CD4-positive, alpha-beta memory T cell (primary cell): Measurements from ENCODE around the gene GPR132. TPM values are rescaled to one million over a fixed set of nuclear protein-coding genes. Genes with fewer than 3 reads are reported as not detected.
A peak's percentile ranks its signal among the peaks of the same experiment; 100 is the strongest.

Experiments used
- CTCF ChIA-PET: fragments of 350-600 bp; sonication (Branson Sonifier 250); formaldehyde crosslinking; loops from one replicate; lab custom pipeline; 2021; ENCODE audit warnings: inconsistent platforms; ENCODE audit not compliant: partially characterized antibody; lab: Charles Lee
- POLR2A ChIA-PET: fragments of 350-600 bp; sonication (Branson Sonifier 250); formaldehyde crosslinking; loops from one replicate; lab custom pipeline; 2021; ENCODE audit not compliant: partially characterized antibody; lab: Charles Lee
- DNase-seq, 5 donors: peaks; one replicate each; pipeline versions ENCODE4 v3.0.0 to v3.0.0-alpha.2; 2020 to 2022; ENCODE audit warnings: mixed read lengths in 1 of 5
- H3K27ac ChIP-seq: one replicate; pipeline ENCODE4 v1.7.0; 2013; ENCODE audit warnings: low read depth, low read length
- H3K27me3 ChIP-seq: 2 replicates; pipeline ENCODE4 v1.7.0; 2013; ENCODE audit warnings: mild to moderate bottlenecking, low read length, moderate library complexity; ENCODE audit not compliant: insufficient read depth
- H3K36me3 ChIP-seq: 2 replicates; pipeline ENCODE4 v1.7.0; 2013; ENCODE audit warnings: mild to moderate bottlenecking, low read length, moderate library complexity; ENCODE audit not compliant: insufficient read depth
- H3K4me1 ChIP-seq: 2 replicates; pipeline ENCODE4 v1.7.0; 2013; ENCODE audit warnings: mild to moderate bottlenecking, low read length, moderate library complexity; ENCODE audit not compliant: insufficient read depth
- H3K4me3 ChIP-seq, 2 donors: one replicate each; pipeline ENCODE4 v1.7.0; 2013; ENCODE audit warnings: low read length in 2 of 2, mild to moderate bottlenecking in 1 of 2
- H3K9me3 ChIP-seq, 2 donors: one replicate each; pipeline ENCODE4 v1.7.0; 2013; ENCODE audit warnings: low read length in 2 of 2, control low read depth in 1 of 2; ENCODE audit not compliant: control insufficient read depth in 1 of 2
- H3K27ac Mint-ChIP-seq, 7 donors: one replicate each; pipeline ENCODE4 v1.8.0; 2020 to 2021; ENCODE audit warnings: mixed read lengths in 7 of 7, mild to moderate bottlenecking in 6 of 7, inconsistent platforms in 3 of 7, moderate library complexity in 3 of 7
- H3K27me3 Mint-ChIP-seq, 2 donors: one replicate each; pipeline ENCODE4 v1.8.0; 2020 to 2021; ENCODE audit warnings: mixed read lengths in 2 of 2
- H3K36me3 Mint-ChIP-seq, 2 donors: one replicate each; pipeline ENCODE4 v1.8.0; 2020 to 2021; ENCODE audit warnings: mixed read lengths in 2 of 2, inconsistent platforms in 1 of 2, mild to moderate bottlenecking in 1 of 2
- H3K4me1 Mint-ChIP-seq, 4 donors: one replicate each; pipeline ENCODE4 v1.8.0; 2020 to 2021; ENCODE audit warnings: mixed read lengths in 4 of 4, mild to moderate bottlenecking in 1 of 4
- H3K4me3 Mint-ChIP-seq, 8 donors: one replicate each; pipeline ENCODE4 v1.8.0; 2020 to 2021; ENCODE audit warnings: mixed read lengths in 8 of 8, mild to moderate bottlenecking in 7 of 8, moderate library complexity in 6 of 8, inconsistent platforms in 3 of 8
- H3K9me3 Mint-ChIP-seq, 8 donors: one replicate each; pipeline ENCODE4 v1.8.0; 2020 to 2021; ENCODE audit warnings: mixed read lengths in 8 of 8, mild to moderate bottlenecking in 5 of 8, inconsistent platforms in 3 of 8, moderate library complexity in 1 of 8
- intact Hi-C: fragments of 100-400 bp; cut with micrococcal nuclease; formaldehyde crosslinking; loops from one replicate; pipeline ENCODE4 v1.15.1; 2023
- polyA plus RNA-seq, 2 donors: library from polyadenylated mRNA; unstranded; fragments of 300-500 nt; fragmentation: Illumina TruSeq; gene quantifications; one replicate each; pipeline ENCODE4 v1.2.3, GENCODE V29; 2021
- total RNA-seq, 2 experiments: library from RNA; stranded (reverse); gene quantifications; one replicate each; pipeline ENCODE4 v1.2.3, GENCODE V29; 2021

Gene GPR132
- total and polyA plus RNA-seq, 4 experiments from 2014 or later = 4.9 to 49.2 (median 43.7) TPM

DNA sequence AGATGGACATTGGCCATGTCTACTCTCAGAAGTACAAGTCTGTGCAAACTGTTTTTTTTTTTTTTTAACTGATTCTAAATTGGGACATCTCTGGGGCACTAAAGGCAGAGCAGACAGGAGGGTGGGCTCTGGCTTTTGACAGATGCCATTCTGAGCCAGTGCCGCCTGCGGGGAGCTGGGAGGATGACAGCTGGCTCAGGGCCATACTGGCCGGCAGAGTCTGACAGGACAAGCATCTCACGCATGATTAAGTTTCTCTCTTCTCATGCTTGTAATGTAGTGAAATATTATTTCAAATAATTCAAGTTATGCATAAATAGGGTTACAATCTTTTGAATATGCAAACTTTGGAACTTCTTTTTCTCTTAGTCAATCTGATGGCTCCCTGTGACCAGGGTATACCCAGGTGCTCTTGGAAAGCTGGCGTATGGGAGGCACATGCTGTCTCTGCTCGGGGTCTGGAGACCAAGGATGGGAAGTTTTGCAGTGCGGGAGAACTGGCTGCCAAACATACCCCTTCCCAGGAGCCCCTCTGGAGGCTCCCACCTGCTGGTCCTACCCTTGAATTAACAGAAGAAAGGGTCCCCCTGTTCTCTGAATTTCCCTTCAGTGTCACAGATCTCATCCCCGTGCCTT lies 52.0 kb downstream of the GPR132 start:
- Histone ChIP-seq H3K27me3 (no peaks in the 10 kb centered on the region), H3K9me3 (no peaks in the 10 kb centered on the region), H3K4me3 (no peak overlapping the region), H3K36me3 (peaks cover 28% of the 10 kb centered on the region), H3K27ac (peak overlapping the region; percentile 4), H3K4me1 (peaks cover 60% of the 10 kb centered on the region)
- peaks cover 11 to 30% of the 10 kb centered on the region in 2 donors for H3K36me3 Mint-ChIP-seq
- peak overlapping the region in 1 of 8 donors; percentile 38 for H3K4me3 Mint-ChIP-seq
- ChIA-PET CTCF (interaction anchor here (1.5 to 2.0 kb wide), 2 partner anchors 31 to 40 kb away, joined by 3 to 6 read pairs; no protein-coding TSS in a partner anchor), POLR2A (no interaction called here)
- peak overlapping the region; percentile 36 to 91 (median 75) for H3K27ac Mint-ChIP-seq
- no peaks in the 10 kb centered on the region for H3K9me3 Mint-ChIP-seq
- intact Hi-C loops = loop anchor here (5.0 kb wide), 1 partner anchor 36 kb away; the partner anchor contains the start of gene AHNAK2
- no peaks in the 10 kb centered on the region for H3K27me3 Mint-ChIP-seq
- no peak for DNase-seq
- H3K4me1 Mint-ChIP-seq = peaks cover 50 to 65% (median 56%) of the 10 kb centered on the region in 4 donors

DNA sequence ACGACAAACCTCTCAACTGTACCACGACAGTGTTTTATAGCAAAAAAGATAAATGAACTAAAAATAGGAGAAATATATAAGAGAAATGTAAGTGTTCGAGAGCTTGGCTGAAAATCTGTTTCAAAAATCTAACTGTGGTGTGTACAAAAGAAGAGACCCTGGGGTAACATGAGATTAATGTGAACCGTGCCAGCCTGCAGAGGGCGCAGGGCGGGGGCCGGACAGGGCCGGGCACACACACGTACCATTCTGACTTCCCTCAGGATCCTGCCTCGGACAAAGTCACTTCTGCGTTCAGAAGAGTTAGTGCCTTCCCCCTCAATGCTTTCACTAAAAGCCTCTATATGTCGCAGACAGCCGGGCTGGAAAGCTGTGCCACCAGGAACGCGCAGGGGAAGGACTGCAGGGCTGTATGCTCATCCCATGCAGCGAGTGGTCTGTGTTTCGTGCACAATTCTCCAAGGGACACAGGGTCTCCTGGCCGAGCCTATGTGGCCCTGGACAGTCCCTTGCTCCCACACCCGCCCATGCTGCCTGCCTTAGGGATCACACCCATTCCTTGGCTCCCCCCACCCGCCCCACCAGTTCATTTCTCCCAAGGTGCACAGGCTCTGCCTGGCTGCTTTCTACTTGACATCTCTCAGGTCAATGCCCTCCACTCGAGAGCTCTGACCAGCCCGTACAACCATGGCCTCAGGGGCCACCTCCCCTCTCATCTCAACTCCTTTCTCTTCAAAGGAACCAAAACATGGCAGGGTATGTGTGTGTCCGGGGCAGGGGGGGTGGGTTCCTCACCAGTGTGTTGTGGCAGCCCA lies 52.9 kb downstream of the GPR132 start:
- peaks cover 44 to 56% (median 50%) of the 10 kb centered on the region in 4 donors for H3K4me1 Mint-ChIP-seq
- no peaks in the 10 kb centered on the region for H3K9me3 Mint-ChIP-seq
- POLR2A ChIA-PET = no interaction called here
- H3K36me3 Mint-ChIP-seq = peaks cover 11 to 35% of the 10 kb centered on the region in 2 donors
- Histone ChIP-seq H3K4me1 (peaks cover 51% of the 10 kb centered on the region), H3K27me3 (no peaks in the 10 kb centered on the region), H3K9me3 (no peaks in the 10 kb centered on the region), H3K4me3 (no peak overlapping the region), H3K27ac (no peak overlapping the region), H3K36me3 (peaks cover 32% of the 10 kb centered on the region)
- intact Hi-C loops = loop anchor here (1.0 to 5.0 kb wide), 2 partner anchors 33 to 35 kb away; partner anchors contain the start of gene AHNAK2
- H3K4me3 Mint-ChIP-seq = no peak overlapping the region
- CTCF ChIA-PET = interaction anchor here (2.0 kb wide), 1 partner anchor 32 kb away, joined by 6 read pairs; no protein-coding TSS in a partner anchor
- no peaks in the 10 kb centered on the region for H3K27me3 Mint-ChIP-seq
- DNase-seq = no peak
- H3K27ac Mint-ChIP-seq = peak overlapping the region in 6 of 7 donors; percentile 23 to 70 (median 41)

DNA sequence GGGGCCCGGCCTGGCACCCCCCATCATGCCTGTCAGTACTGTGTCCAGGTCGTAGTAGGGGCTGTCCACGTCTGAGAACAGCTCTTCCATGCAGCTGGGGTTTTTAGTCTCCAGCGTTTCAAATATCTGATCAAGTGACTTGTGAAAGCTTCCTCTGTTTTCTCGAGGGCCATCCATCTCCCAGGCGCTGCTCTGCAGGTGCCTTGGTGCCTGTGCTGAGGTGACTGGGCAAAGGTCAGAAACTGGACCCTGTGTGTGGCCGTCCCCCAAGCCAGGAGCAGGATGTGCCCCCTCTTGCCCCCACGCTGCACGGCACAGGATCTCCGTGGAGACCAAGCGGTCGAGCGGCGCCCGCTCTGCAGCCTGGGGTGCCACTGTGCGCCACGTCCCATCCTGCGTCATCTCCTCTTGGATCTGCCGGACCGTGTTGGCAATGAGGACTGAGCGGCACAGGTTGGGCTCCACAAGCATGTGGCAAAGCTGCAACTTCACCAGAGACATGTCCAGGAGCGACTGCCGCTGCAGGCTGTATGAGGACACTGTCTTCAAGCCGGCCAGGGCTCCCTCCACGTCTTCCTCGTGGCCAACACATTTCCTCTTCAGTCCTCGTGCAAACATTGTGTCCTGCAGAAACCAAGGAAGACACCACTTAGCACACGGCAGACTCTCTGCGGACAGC lies 53.8 kb downstream of the GPR132 start:
- H3K4me1 Mint-ChIP-seq = peaks cover 36 to 47% (median 43%) of the 10 kb centered on the region in 4 donors
- no peaks in the 10 kb centered on the region for H3K9me3 ChIP-seq
- no peak overlapping the region for H3K27ac ChIP-seq
- peaks cover 11 to 38% of the 10 kb centered on the region in 2 donors for H3K36me3 Mint-ChIP-seq
- CTCF ChIA-PET = interaction anchor here (2.0 kb wide), 1 partner anchor 33 kb away, joined by 6 read pairs; no protein-coding TSS in a partner anchor
- no peaks in the 10 kb centered on the region for H3K27me3 Mint-ChIP-seq
- no peaks in the 10 kb centered on the region for H3K9me3 Mint-ChIP-seq
- H3K27ac Mint-ChIP-seq = peak overlapping the region in 4 of 7 donors; percentile 23 to 70 (median 30)
- DNase-seq = no peak
- POLR2A ChIA-PET = interaction anchor here (1.2 kb wide), 1 partner anchor 9 kb away, joined by 7 read pairs; the partner anchor contains the start of gene CDCA4
- no peak overlapping the region for H3K4me3 ChIP-seq
- peaks cover 42% of the 10 kb centered on the region for H3K4me1 ChIP-seq
- intact Hi-C loops = loop anchor here (5.0 kb wide), 1 partner anchor 34 kb away; the partner anchor contains the start of gene AHNAK2
- no peak overlapping the region for H3K4me3 Mint-ChIP-seq
- peaks cover 36% of the 10 kb centered on the region for H3K36me3 ChIP-seq
- H3K27me3 ChIP-seq = no peaks in the 10 kb centered on the region

DNA sequence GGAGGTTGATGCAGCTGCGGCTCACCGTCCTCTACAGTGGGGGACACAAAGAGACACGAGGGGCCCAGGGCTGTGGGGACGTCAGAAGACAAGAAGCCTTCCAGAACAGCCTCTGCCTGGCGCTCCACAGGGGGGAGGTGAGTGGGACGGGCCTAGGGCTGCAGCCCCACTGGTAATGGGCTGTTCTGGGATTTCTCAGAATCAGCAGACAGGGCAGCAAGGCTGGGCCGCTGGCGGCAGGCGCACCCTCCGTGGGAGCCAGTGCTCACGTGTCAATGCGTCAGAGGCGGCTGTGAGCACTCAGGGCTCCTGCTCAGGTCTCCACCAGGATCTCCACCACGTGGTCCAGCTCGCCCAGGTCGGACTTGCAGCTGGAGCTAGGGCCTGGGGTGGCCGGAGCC lies 54.3 kb downstream of the GPR132 start:
- peaks cover 36% of the 10 kb centered on the region for H3K36me3 ChIP-seq
- H3K27ac Mint-ChIP-seq = no peak overlapping the region
- H3K27ac ChIP-seq = no peak overlapping the region
- no peak overlapping the region for H3K4me3 ChIP-seq
- CTCF ChIA-PET = no interaction called here
- peaks cover 36% of the 10 kb centered on the region for H3K4me1 ChIP-seq
- DNase-seq = no peak
- no peak overlapping the region for H3K4me3 Mint-ChIP-seq
- no peaks in the 10 kb centered on the region for H3K27me3 Mint-ChIP-seq
- H3K4me1 Mint-ChIP-seq = peaks cover 30 to 41% (median 38%) of the 10 kb centered on the region in 4 donors
- intact Hi-C loops = loop anchor here (5.0 kb wide), 1 partner anchor 34 kb away; the partner anchor contains the start of gene AHNAK2
- POLR2A ChIA-PET = interaction anchor here (1.2 kb wide), 1 partner anchor 10 kb away, joined by 7 read pairs; the partner anchor contains the start of gene CDCA4
- H3K36me3 Mint-ChIP-seq = peaks cover 9 to 40% of the 10 kb centered on the region in 2 donors
- H3K9me3 ChIP-seq = no peaks in the 10 kb centered on the region
- no peaks in the 10 kb centered on the region for H3K27me3 ChIP-seq
- H3K9me3 Mint-ChIP-seq = no peaks in the 10 kb centered on the region

DNA sequence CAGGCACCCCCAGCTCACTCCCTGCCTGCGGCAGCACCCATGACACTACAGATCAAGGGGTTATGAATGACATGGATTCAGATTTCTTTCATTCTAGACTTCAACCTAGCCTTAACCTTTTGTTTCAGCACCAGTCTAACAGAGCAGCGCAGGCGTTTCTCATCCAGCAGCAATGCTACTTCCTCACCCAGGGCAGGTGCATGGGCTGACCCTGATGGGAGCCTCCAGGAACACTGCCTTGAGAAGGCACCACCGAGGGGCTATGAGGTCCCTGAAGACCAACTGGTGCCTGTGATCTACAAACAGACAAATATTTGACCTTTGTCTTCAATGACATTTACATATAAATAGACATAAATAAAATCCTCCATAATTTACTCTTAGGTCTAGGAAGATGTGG lies 55.1 kb downstream of the GPR132 start:
- peaks cover 36% of the 10 kb centered on the region for H3K36me3 ChIP-seq
- intact Hi-C loops = loop anchor here (5.0 kb wide), 1 partner anchor 33 kb away; the partner anchor contains the start of gene AHNAK2
- no peak overlapping the region for H3K4me3 ChIP-seq
- peaks cover 8 to 40% of the 10 kb centered on the region in 2 donors for H3K36me3 Mint-ChIP-seq
- H3K4me1 ChIP-seq = peaks cover 28% of the 10 kb centered on the region
- H3K9me3 ChIP-seq = no peaks in the 10 kb centered on the region
- no peak for DNase-seq
- H3K27ac Mint-ChIP-seq = peak overlapping the region in 3 of 7 donors; percentile 25 to 68 (median 61)
- ChIA-PET CTCF (no interaction called here), POLR2A (no interaction called here)
- H3K4me3 Mint-ChIP-seq = no peak overlapping the region
- H3K27ac ChIP-seq = no peak overlapping the region
- peaks cover 24 to 33% (median 30%) of the 10 kb centered on the region in 4 donors for H3K4me1 Mint-ChIP-seq
- H3K27me3 ChIP-seq = no peaks in the 10 kb centered on the region
- H3K27me3 Mint-ChIP-seq = no peaks in the 10 kb centered on the region
- H3K9me3 Mint-ChIP-seq = no peaks in the 10 kb centered on the region

DNA sequence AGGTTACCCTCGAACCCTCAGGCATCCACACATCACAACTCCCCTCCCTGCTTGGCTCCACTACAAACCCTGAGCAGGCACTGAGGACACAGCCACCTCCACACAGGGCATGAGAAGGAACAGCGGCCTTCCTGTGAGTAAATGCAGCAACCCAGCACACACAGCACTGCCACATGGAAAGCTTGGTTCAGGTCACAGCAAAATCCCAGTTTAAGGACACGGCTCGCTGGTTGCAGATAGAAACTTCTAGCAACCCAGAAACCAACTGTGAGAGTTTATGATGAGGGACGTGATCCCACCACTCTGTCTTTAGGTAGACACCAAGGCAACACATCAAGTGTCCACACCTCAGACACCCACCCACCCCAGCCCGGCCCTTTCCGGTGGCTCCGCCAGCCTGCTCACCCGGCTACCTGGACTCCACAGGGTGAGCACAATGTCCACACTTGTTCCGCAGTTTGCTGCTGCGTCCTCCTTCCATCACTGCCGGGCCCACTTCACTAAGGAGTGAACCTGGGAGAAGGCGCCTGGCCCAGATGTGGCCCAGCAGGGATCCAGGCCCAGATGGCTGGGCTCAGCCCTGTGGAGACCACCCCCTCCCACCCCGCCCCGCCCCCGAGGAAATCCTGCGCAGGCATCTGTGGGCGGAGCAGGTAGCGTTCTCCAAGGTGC lies 57.5 kb downstream of the GPR132 start:
- Histone ChIP-seq H3K4me1 (peaks cover 4% of the 10 kb centered on the region), H3K27ac (no peak overlapping the region), H3K36me3 (peaks cover 36% of the 10 kb centered on the region), H3K9me3 (no peaks in the 10 kb centered on the region), H3K4me3 (no peak overlapping the region), H3K27me3 (no peaks in the 10 kb centered on the region)
- H3K27me3 Mint-ChIP-seq = no peaks in the 10 kb centered on the region
- no peak overlapping the region for H3K4me3 Mint-ChIP-seq
- H3K27ac Mint-ChIP-seq = no peak overlapping the region
- POLR2A ChIA-PET = no interaction called here
- CTCF ChIA-PET = no interaction called here
- peaks cover 7 to 10% (median 9%) of the 10 kb centered on the region in 4 donors for H3K4me1 Mint-ChIP-seq
- H3K36me3 Mint-ChIP-seq = peaks cover 8 to 38% of the 10 kb centered on the region in 2 donors
- H3K9me3 Mint-ChIP-seq = no peaks in the 10 kb centered on the region
- intact Hi-C loops = no loop called here
- DNase-seq = no peak
